Muscle of back (tissue), 13 donors: Measurements from ENCODE around the gene TIMM8A. TPM values are rescaled to one million over a fixed set of nuclear protein-coding genes. Genes with fewer than 3 reads are reported as not detected.

Experiments
- DNase-seq, 3 donors: peaks; one replicate each; pipeline versions ENCODE4 v3.0.0 to v3.0.0-alpha.2; 2013
- long read RNA-seq, 9 donors: transcript quantifications; one replicate each; lab custom pipeline, GENCODE V29; 2026
- polyA plus RNA-seq, 10 donors: library from polyadenylated mRNA; unstranded; fragments of 120-200 nt; gene quantifications; one replicate each; pipeline ENCODE4 v1.2.1, GENCODE V29; 2013; ENCODE audit not compliant: insufficient read length in 10 of 10

Gene TIMM8A, protein sequence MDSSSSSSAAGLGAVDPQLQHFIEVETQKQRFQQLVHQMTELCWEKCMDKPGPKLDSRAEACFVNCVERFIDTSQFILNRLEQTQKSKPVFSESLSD
- 10 to 100 TPM in 8 of 10 donors, 1 to 10 TPM in 2; 9.6 to 14.7 (median 10.8) TPM for polyA plus RNA-seq
- long read RNA-seq, donor 1, partial matches to known transcripts, result 0 of 3 reads
- long read RNA-seq, donor 1, other reads (novel, unspliced or antisense), result 0 of 3 reads
- long read RNA-seq, donor 2, partial matches to known transcripts, result 0 of 3 reads
- long read RNA-seq, donor 2, other reads (novel, unspliced or antisense), result 0 of 3 reads
- long read RNA-seq, donor 3, result 0 reads
- long read RNA-seq, donor 4, partial matches to known transcripts, result 0 of 4 reads
- long read RNA-seq, donor 4, other reads (novel, unspliced or antisense), result 0 of 4 reads
- long read RNA-seq, donor 5, transcript TIMM8A-205 (2 exons, 1,194 nt), result major isoform, 5 of 6 reads
- long read RNA-seq, donor 5, partial matches to known transcripts, result 0 of 6 reads
- long read RNA-seq, donor 5, other reads (novel, unspliced or antisense), result 0 of 6 reads
- long read RNA-seq, donor 6, partial matches to known transcripts, result 0 of 5 reads
- long read RNA-seq, donor 6, other reads (novel, unspliced or antisense), result 0 of 5 reads
- long read RNA-seq, donor 7, partial matches to known transcripts, result 0 of 2 reads
- long read RNA-seq, donor 7, other reads (novel, unspliced or antisense), result 0 of 2 reads
- long read RNA-seq, donor 8, partial matches to known transcripts, result 0 of 3 reads
- long read RNA-seq, donor 8, other reads (novel, unspliced or antisense), result 0 of 3 reads
- long read RNA-seq, donor 9, result 0 reads

DNA sequence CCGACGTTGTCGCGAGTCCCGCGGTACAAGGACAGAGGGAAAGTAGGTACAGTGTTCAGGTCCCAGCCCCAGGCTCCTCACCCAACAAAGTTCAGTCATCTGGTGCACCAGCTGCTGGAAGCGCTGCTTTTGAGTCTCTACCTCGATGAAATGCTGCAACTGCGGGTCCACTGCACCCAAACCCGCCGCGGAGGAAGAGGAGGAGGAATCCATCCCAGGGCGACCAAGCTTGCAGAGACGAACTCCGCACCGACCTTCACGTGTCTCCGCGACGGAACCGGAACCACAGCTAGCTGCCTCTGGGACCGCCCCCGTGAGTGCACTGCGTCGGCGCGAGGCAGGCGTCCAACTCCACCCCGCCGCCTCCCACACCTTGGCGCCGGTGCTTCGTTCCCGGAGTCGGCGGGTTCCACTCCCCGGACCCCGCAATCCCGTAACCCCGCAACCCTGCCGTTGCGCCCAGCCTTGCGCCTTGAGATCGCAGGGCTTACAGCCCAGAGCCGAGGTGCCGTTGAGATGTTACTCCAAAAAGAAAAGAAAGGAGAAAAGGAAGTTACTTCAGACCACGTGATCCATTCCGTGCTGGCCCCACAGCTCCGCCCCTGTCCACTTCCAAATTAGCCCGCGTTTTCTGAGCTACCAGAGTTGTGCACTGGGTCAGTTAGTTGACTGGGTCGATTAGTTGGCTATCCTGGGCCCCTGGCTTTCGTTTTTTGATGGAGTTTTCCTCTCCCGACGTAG is at the start of gene TIMM8A:
TIMM8A (minus strand) TSS at position 291 of the 741 bp plus-strand sequence; CDS start at position 213, 78 bp downstream.
- DNase-seq, result peak; percentile 53 to 92 (median 81)

DNA sequence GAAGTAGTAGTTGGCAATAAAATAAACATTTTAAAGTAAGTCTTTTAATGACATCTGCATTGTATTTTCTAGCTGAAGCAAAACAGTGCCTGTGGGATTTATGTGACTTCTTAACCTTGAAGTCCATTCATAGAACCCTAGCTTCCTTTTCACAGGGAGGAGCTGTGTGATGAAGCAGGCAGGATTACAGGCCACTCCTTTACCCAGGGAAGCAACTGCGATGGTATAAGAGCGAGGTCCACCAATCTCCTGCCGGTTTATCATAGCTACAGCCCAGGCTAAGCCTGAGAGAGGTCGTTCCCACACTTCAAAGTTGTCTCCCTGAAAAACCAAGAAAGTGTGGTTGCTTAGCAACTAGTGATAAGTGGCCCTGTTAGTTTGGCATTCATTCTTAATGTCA is 49.2 kb upstream of the TIMM8A start:
- DNase-seq, result no peak

- no peak for DNase-seq
Measured at GRCh38 chrX:101395789-101396188, 47.2 kb upstream of the TIMM8A start.

DNA sequence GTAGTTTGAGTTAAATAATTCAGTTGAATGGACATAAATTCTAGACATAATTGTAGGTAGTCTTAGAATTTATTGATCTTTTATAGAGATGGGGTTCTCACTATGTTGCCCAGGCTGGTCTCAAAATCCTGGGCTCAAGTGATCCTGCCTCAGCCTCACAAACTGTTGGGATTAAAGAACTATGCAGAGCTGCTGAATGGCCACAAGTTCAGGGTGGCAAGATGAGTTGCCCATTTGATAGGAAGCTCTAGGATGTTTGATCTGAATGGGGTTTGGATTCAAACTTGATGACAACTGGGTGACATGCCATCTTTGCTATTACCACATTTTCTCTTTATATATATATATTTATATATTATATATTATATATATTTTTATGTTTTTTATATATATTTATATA is 45.8 kb upstream of the TIMM8A start:
- no peak for DNase-seq

DNA sequence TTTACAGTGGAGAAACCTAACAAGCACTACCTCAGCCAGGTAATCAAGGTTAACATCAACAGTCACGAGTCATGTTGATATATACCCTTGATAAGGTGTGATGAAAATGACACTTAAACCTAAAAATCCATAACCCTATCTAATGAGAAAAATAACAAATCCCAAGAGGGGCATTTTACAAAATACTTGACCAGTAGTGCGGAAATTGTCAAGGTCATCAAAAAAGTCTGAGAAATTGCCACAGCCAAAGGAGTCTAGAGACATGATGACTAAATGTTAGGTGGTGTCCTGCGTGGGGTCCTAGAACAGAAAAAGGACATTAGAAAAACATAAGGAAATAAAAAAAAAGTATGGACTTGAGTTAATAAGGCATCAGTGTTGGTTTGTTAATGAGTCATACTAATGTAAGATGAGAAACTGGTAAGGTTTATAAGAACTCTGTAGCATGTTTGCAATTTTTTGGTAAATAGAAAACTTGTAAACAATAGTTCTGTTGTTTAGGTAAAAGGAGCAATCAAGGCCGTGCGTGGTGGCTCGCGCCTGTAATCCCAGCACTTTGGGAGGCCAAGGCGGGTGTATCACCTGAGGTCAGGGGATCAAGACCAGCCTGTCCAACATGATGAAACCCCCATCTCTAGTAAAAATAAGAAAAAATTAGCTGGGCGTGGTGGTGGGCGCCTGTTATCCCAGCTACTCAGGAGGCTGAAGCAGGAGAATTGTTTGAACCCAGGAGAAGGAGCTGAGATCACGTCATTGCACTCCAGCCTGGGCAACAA is 45.2 kb upstream of the TIMM8A start:
- DNase-seq, result no peak

DNA sequence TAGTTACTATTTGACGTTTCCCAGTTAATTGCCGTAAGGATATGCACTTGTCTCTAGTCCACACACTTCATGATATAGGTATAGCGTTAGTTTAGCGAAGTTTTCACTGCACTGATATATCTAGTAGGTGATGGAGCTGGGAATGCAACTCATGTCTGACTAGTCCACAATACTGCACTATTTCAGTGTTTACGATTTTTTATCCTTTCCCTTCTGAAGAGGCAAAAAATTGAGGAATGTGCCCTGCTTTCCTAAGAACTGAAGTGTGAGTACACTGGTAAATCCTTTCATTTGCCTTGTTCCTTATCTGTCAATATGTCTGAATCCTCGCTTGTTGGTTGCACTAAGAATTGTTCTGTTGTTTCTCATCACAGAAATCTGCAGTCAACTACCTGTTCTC is 43.3 kb upstream of the TIMM8A start:
- no peak for DNase-seq

DNA sequence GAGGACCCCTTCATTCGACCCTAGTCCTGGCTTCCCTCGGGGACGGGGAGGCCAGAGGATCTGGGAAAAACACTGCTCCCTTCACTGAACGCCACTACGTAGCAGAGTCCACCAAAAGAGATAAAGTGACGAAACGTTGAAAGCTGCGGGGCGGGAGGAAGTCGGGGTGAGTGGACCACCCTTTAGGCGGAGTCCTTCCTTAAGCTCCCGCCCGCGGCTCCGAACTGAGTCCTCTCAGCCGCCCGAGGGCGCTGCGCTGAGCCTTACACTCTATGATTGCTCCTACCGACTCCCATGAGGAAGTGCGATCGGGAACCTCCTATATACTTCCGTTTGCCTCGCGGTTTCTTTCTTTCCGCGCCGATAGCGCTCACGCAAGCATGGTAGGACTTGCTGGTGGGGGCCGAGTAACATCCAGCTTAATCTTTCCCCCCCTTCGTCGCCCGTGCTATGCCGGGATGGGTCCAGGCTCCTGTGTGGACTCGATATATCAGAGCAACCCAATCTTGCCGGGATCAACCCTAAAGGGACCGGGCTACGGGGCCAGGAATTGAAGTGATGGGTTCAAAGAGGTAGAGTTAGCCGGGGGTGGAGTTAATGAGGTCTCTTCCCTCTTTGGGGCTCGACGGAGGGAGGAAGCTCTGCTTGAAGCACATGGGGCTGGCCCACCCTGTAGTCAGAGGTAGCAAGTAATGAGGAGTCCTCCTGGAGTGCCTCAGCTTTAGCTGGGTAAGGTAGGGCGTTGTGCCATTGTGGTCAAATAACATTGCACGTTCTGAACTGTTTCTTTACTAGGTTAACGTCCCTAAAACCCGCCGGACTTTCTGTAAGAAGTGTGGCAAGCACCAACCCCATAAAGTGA is 42.4 kb upstream of the TIMM8A start, which contains the start of gene RPL36A:
RPL36A (plus strand) TSS at position 348 of the 862 bp plus-strand sequence; CDS start at position 381, 33 bp downstream.
- peak; percentile 87 to 94 (median 91) for DNase-seq

- no peak for DNase-seq
Measured at GRCh38 chrX:101388604-101389003, 40.1 kb upstream of the TIMM8A start.

GRCh38 chrX:101386542-101386885 is 38.0 kb upstream of the TIMM8A start:
- no peak for DNase-seq

DNA sequence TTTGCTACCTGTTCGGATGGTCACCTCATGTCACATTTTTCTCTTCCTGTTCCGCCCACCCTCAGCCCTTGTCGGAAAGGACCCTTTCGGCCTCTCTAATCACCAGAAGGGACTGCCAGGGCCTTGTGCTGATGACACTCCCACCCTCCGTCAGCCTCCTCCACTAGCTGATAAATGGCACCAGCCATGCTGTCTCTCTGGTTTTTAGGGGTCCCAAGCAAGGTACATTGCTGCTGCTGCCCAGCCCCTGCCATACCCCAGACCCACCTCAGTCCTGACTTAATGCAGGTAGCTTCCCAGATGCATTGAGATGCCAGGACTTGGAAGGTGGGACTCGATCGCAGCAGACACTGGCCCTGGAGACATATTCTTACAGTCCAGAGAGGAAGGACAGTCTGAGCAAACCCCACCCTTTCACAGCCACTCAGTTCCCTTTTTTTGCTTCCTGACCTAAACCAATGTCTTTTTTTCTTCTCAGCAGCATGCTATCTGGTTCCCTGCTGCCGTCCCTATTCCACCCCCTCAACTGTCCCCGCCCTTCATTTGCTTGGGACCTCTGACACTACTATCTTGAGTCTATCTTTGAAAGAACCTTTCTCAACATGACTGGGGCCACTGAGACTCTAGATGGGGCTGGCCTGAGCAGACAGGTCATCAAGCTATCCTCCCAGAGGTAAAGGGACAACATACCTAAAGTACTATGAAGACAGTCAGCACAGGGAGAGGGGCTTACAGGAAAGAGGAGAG is 37.4 kb upstream of the TIMM8A start, which contains the start of gene BTK:
BTK (minus strand) TSS at position 397 of the 747 bp plus-strand sequence. CDS start 10,907 bp downstream, outside the sequence.
- no peak for DNase-seq

DNA sequence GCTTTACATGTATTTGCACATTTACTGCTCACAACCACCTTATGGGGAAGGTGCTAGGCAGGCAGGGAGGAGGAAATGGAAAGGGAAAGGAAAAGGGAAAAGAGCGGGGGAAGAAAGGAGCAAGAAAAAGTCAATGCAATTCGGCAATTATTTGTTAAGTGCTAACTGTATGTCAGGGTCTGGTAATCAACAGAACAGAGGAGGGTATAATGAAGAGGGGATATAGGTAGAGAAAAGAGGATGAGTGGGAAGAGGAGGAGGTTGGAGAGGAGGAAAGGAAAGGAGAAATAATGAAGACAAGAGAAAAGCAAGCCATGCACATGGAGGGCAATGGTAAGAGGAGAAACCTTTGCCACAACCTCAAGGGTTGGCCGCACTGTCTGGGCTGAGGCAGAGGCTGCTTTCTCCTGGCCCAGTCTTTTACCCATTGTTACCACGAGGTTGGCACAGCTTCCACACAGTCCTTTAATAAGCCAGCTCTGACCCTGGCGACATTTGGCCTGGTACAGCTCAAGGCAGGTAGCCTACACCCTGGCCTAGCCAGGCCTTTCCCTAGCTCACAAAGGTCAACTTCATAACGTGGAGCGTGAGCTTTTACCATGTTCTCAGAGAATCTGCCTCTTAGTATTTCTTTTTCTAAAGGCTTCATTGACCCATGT is 36.6 kb upstream of the TIMM8A start:
- no peak for DNase-seq

DNA sequence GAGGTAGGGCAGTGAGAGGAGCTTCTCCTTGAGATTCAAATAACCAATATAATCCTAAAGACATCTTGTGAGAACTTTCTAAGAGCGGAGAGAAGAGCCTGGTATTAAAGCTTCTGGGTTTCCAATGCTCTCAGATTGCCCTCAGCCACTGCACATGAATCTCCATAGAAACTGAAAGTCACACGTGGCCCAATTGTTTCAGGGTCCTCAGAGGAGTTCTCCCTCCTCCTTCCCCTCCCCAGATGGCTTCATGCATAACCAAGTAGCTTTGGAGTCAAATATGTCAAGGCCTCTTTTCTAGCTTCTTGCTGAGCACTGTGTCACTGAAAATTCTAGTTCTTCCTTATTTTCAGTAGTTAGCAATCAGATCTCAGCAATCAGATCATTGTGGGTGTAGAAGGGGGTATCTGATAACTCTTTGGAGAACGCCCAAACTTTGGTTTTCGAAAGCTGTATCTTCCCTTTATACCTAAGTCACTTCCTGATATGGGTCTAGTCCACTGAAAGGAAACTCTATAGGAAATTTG is 35.2 kb upstream of the TIMM8A start:
- no peak for DNase-seq

- DNase-seq, result no peak
Measured at GRCh38 chrX:101377547-101377946, 29.0 kb upstream of the TIMM8A start.

GRCh38 chrX:101370888-101371504 is 22.5 kb upstream of the TIMM8A start:
- no peak for DNase-seq

- DNase-seq, result no peak
Measured at GRCh38 chrX:101369687-101370086, 21.1 kb upstream of the TIMM8A start.

DNA sequence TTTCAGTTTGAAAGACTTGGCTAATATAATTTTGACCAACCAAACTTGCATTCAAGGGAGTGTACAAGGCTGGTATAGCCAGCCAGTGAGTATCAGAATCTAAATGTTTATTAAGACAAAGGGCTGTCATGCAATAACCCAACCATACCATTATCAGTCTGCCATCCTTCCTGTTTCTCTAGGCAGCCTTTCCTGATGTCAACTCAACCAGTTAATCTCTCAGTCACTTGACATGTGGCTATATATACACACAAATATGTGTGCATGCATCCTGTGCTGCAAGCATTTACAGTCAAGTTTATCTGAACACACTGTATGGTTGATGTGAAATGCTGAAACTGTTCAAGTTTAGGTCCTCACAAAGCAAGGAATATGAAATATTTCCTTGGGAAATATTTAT is 20.3 kb upstream of the TIMM8A start:
- no peak for DNase-seq

- DNase-seq, result no peak
Measured at GRCh38 chrX:101365301-101365795, 16.8 kb upstream of the TIMM8A start.

GRCh38 chrX:101362757-101363156 is 14.2 kb upstream of the TIMM8A start:
- no peak for DNase-seq
